Measurements from ENCODE around the gene LGALSL. TPM values are rescaled to one million over a fixed set of nuclear protein-coding genes. Genes with fewer than 3 reads are reported as not detected.

The LGALSL gene
- total and polyA plus RNA-seq, 2 of the 13 experiments (the other 11 are each of a cell fraction or from before 2014, with no cell fraction given) = 15.4 to 20.0 TPM

DNA sequence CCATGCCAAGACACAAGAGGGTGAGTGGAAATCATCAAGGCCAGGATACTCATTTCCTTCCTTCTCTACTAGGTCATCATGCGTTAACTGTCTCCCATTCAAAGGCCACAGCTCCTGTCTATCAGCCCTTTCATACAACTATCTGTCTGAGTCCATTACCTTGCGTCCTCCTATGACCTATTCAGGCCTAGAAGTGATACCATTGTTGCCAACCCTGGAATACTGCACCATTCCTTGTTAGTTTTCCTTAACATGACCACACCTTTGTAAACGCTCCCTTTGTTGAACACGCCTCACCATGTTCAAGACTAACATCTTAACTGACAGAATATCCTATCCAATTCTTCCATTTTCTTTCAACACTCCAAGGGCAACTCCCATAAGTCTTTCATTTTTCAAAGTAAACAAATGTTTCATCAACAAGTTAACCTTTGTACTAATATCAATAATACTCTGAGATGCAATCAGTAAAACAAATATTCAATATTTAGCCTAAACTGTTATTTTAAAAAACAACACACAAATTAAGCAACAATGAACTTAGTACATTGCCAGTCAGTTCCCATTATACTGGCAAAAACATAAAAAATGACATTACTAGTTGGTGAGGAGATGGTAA, 19.8 kb upstream of the LGALSL start (continued):
- TF ChIP-seq TEAD3 (CRISPR knock-in tag; optimal IDR thresholded peaks at IDR 0.05; ENCODE audit: borderline replicate concordance) (no peak), POGZ (CRISPR knock-in tag; IDR thresholded peaks at IDR 0.05) (peak; percentile 19; the same call in 1 of the 2 replicates), THAP11 (CRISPR knock-in tag; IDR thresholded peaks at IDR 0.05) (0 out of 2 replicates have a peak, but pooled peaks have one; percentile 13), ZNF891 (CRISPR knock-in tag; IDR thresholded peaks at IDR 0.05) (no peak), MYPOP (CRISPR knock-in tag; IDR thresholded peaks at IDR 0.05) (no peak), EP300 (IDR thresholded peaks at IDR 0.05; ENCODE audit: low read depth in 2 of 2, low read length in 2 of 2) (peak in 1 of 2 experiments; percentile 4; a peak in 1 of 4 replicates), EP300 (CRISPR knock-in tag; IDR thresholded peaks at IDR 0.05; ENCODE audit: borderline replicate concordance) (no peak), SOX13 (IDR thresholded peaks at IDR 0.05) (no peak), SOX13 (CRISPR knock-in tag; conservative IDR thresholded peaks at IDR 0.05 in 1 of 2, IDR thresholded peaks at IDR 0.05 in 1 of 2) (peak in 1 of 2 experiments; percentile 38; a peak in 1 of 4 replicates), HNRNPLL (IDR thresholded peaks at IDR 0.05; ENCODE audit: low read depth, low read length, poor library complexity, severe bottlenecking) (no peak), GATAD2A (CRISPR knock-in tag; IDR thresholded peaks at IDR 0.05) (peak; percentile 72), FOXO4 (CRISPR knock-in tag; conservative IDR thresholded peaks at IDR 0.05) (no peak), SOX5 (CRISPR knock-in tag; IDR thresholded peaks at IDR 0.05; ENCODE audit: borderline replicate concordance) (peak; percentile 18; the same call in 1 of the 2 replicates), DRAP1 (CRISPR knock-in tag; IDR thresholded peaks at IDR 0.05) (no peak), CEBPB (IDR thresholded peaks at IDR 0.05; ENCODE audit: borderline replicate concordance, low read depth, low read length) (peak; percentile 63; the same call in 1 of the 2 replicates), ZNF136 (CRISPR knock-in tag; IDR thresholded peaks at IDR 0.05; ENCODE audit: low read depth) (no peak), FOXA1 (IDR thresholded peaks at IDR 0.05) (peak; percentile 31; the same call in 1 of the 2 replicates), FOXA1 (CRISPR knock-in tag; IDR thresholded peaks at IDR 0.05) (no peak), MEIS2 (CRISPR knock-in tag; IDR thresholded peaks at IDR 0.05) (no peak)
- TF ChIP-seq, protein P1, sequence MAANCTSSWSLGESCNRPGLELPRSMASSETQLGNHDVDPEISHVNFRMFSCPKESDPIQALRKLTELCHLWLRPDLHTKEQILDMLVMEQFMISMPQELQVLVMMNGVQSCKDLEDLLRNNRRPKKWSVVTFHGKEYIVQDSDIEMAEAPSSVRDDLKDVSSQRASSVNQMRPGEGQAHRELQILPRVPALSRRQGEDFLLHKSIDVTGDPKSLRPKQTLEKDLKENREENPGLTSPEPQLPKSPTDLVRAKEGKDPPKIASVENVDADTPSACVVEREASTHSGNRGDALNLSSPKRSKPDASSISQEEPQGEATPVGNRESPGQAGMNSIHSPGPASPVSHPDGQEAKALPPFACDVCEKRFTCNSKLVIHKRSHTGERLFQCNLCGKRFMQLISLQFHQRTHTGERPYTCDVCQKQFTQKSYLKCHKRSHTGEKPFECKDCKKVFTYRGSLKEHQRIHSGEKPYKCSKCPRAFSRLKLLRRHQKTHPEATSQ (CRISPR knock-in tag; IDR thresholded peaks at IDR 0.05; ENCODE audit: borderline replicate concordance) = no peak
- TF ChIP-seq, protein P2, sequence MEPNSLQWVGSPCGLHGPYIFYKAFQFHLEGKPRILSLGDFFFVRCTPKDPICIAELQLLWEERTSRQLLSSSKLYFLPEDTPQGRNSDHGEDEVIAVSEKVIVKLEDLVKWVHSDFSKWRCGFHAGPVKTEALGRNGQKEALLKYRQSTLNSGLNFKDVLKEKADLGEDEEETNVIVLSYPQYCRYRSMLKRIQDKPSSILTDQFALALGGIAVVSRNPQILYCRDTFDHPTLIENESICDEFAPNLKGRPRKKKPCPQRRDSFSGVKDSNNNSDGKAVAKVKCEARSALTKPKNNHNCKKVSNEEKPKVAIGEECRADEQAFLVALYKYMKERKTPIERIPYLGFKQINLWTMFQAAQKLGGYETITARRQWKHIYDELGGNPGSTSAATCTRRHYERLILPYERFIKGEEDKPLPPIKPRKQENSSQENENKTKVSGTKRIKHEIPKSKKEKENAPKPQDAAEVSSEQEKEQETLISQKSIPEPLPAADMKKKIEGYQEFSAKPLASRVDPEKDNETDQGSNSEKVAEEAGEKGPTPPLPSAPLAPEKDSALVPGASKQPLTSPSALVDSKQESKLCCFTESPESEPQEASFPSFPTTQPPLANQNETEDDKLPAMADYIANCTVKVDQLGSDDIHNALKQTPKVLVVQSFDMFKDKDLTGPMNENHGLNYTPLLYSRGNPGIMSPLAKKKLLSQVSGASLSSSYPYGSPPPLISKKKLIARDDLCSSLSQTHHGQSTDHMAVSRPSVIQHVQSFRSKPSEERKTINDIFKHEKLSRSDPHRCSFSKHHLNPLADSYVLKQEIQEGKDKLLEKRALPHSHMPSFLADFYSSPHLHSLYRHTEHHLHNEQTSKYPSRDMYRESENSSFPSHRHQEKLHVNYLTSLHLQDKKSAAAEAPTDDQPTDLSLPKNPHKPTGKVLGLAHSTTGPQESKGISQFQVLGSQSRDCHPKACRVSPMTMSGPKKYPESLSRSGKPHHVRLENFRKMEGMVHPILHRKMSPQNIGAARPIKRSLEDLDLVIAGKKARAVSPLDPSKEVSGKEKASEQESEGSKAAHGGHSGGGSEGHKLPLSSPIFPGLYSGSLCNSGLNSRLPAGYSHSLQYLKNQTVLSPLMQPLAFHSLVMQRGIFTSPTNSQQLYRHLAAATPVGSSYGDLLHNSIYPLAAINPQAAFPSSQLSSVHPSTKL (CRISPR knock-in tag; IDR thresholded peaks at IDR 0.05) = peak; percentile 39; the same call in 1 of the 2 replicates
